Hair follicle dermal papilla cell (primary cell): ENCODE measurements around the gene SLC13A5. TPM values are rescaled to one million over a fixed set of nuclear protein-coding genes. Genes with fewer than 3 reads are reported as not detected.

Experiments
- small RNA-seq: library from RNA; depleted of rRNA; stranded (forward); fragments of <200 nt; gene quantifications from one replicate; pipeline ENCODE3, GENCODE V24; 2012
- total RNA-seq: library from RNA; depleted of rRNA; stranded (reverse); fragments of >200 nt; gene quantifications from 2 replicates; pipeline ENCODE4 v1.2.3, GENCODE V29; 2012

SLC13A5 gene
- total RNA-seq: not detected in 2 replicates

GRCh38 chr17:6713130-6713917 lies at the start of gene SLC13A5:
TSS of gene SLC13A5 (minus strand) at chr17:6713369. CDS start at chr17:6713333, 36 bp downstream.

GRCh38 chr17:6755731-6756184 lies 42.6 kb upstream of the SLC13A5 start, which contains the start of gene XAF1:
TSS of gene XAF1 (plus strand) at chr17:6756046. CDS start at chr17:6756079, 33 bp downstream.

DNA sequence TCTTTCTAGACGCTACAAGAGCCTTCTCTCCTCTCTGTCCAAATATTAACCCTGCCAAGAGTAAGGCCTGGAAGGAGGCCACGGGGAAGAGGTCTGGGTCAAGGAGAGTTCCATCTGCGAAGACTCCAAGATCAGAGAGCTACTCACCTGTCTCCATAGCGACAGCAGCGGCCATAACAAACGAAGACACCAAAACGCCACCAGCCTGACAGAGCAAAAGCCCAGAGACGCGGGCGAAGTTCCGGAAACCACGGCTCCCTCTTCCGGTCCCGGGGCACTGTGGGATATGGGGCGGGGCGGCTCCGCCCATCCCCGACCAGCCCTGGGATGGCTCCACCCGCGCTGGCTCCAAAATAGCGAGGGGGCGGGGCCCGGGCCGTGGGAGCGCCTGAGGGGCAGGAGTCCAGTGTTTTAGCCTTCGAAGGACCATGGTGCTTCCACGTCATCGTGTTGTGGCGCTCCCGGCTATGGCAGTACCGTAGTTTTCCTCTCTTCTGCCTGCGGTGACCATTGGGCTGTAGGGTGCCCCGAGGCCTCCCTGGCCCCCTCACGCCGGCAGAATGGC lies 61.7 kb downstream of the SLC13A5 start, which contains the start of the genes C17orf100 and MED31:
C17orf100 (plus strand) TSS at position 409 of the 565 bp plus-strand sequence; CDS start at position 561, 152 bp downstream.
MED31 (minus strand) TSS at position 252 of the 565 bp plus-strand sequence; CDS start at position 175, 77 bp downstream.

DNA sequence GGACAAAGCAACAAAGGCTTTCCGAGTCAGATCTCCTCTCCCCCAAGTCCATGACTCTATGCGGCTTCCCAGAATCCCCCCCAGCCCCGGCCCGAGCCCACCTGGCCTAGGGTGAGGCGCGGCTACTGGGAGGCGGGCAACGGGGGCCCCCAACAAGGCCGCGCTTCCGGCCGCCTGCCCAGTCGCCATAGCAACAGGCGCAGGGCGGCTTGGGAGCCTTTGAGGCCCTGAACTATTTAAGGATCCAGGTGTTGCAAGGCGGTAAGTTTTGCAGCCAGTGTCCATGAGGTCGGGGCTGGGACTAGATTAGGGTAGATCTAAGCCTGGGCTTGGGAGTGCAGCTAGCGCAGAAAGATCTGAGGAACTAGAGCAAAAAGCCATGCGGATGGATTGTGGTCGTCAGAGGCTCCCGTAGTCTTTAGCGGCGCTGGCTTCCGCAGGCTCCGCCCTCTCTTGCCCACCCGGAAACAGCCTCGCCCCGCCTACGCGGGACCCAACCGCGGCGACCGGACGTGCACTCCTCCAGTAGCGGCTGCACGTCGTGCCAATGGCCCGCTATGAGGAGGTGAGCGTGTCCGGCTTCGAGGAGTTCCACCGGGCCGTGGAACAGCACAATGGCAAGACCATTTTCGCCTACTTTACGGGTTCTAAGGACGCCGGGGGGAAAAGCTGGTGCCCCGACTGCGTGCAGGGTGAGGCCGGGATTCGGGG lies 72.5 kb downstream of the SLC13A5 start, which contains the start of the genes KIAA0753 and TXNDC17:
KIAA0753 (minus strand) TSS at position 176 of the 711 bp plus-strand sequence. CDS start 5,608 bp downstream, outside the sequence.
TXNDC17 (plus strand) TSS at position 525 of the 711 bp plus-strand sequence; CDS start at position 548, 23 bp downstream.

Small RNAs within 50 kb of the gene (small RNA-seq; reads per million reads assigned to genes)
- gene AC004706.2 (not detected), gene MIR4520-1 (not detected)

Other genes starting within 250 kb of the SLC13A5 start
- gene PITPNM3, start 156.8 kb downstream of the SLC13A5 start, total RNA-seq: 0.61 and 0.97 TPM in 2 replicates
- gene KIAA0753, start 72.7 kb downstream of the SLC13A5 start, total RNA-seq: 13.2 and 26.0 TPM in 2 replicates
- 41.7 and 50.0 TPM in 2 replicates for gene TXNDC17, start 72.3 kb downstream of the SLC13A5 start, total RNA-seq
- gene MED31, start 61.8 kb downstream of the SLC13A5 start, total RNA-seq: 4.6 and 7.1 TPM in 2 replicates
- gene C17orf100, start 61.6 kb downstream of the SLC13A5 start, total RNA-seq: 0.12 and 0.49 TPM in 2 replicates
- gene XAF1, start 42.7 kb upstream of the SLC13A5 start, total RNA-seq: 51.5 and 90.9 TPM in 2 replicates
- 0.97 TPM in 1 of 2 replicates, not detected in the other for gene FBXO39, start 62.8 kb upstream of the SLC13A5 start, total RNA-seq
- not detected in 2 replicates for gene TEKT1, start 118.4 kb upstream of the SLC13A5 start, total RNA-seq